ENCODE results near the gene GALNS. TPM values are rescaled to one million over a fixed set of nuclear protein-coding genes. Genes with fewer than 3 reads are reported as not detected.
A peak's percentile ranks its signal among the peaks of the same experiment; 100 is the strongest.
"Not testable (repeated sequence)": the region's sequence is repeated elsewhere in the genome, so short reads cannot be mapped to it uniquely, and the experiment has no call there.

Gene GALNS
- polyA plus RNA-seq, 3 donors = 25.2 to 28.3 (median 27.5) TPM

DNA sequence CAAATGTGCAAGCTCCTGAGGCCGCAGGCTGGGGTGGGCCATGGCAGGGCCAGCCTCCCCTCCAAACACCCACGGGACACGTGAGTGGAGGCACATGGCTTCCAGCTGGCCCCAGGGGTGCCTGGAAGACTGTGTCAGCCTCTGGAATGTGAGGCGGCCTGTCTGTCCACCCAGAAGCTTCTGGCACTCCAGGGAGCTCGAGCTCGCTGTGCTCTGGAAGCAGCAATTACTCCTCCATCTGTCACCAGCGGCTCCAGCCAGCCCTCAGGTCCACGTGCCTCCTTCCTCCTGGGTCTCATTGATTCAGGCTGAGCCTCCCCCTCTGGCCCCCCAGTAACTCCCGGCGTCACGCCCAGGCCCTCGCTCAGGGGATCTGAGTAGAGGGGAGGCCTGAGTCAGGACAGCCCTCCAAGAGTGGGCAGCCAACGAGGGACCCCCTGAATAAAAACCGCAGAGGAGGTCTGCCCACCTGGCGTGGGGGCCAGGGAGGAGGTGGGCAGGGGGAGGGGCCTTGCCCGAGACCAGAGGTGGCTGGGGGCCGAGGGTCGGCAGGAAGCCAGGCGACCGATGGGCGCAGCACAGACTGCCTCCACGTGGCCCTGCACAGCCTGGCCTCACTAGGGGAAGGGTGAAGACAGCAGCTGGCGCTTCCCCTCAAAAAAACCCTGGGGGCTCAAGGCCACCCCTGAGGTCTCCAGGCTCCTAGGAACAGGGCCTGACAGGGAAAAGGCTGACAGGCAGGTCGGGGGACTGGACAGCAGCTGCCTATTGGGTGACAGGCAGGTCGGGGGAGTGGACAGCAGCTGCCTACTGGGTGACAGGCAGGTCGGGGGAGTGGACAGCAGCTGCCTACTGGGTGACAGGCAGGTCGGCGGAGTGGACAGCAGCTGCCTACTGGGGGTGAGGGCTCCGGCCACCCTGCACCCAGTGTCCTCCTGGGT lies 83.6 kb downstream of the GALNS start:
- DNase-seq = no peak

DNA sequence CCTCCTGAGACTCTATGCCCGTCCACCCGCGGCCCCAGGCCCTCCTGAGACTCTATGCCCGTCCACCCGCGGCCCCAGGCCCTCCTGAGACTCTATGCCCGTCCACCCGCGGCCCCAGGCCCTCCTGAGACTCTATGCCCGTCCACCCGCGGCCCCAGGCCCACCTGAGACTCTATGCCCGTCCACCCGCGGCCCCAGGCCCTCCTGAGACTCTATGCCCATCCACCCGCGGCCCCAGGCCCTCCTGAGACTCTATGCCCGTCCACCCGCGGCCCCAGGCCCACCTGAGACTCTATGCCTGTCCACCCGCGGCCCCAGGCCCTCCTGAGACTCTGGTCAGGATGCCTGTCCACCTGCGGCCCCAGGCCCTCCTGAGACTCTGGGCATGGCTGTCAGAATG lies 85.0 kb downstream of the GALNS start:
- DNase-seq = not testable (repeated sequence)

DNA sequence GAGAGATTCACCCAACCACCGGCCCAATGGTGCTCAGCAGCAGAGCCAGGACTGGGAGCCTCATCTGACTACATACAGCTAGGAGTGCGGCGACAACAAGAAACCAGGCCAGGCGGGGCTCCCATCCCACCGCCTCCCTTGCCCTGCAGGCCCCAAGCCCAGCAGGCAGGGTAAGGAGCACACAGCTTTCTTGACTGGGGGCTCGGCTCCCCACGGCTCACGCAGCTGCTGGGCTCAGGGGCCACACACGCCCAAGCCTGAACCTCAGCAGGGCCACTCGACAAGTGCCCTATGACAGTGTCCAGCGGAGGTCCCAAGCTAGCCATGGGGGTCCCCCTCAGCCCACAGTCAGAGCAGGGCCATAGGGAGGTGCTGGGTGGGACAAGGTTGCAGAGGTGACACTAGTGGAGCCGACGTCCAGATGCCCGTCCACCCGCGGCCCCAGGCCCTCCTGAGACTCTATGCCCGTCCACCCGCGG lies 85.4 kb downstream of the GALNS start:
- DNase-seq = no peak

DNA sequence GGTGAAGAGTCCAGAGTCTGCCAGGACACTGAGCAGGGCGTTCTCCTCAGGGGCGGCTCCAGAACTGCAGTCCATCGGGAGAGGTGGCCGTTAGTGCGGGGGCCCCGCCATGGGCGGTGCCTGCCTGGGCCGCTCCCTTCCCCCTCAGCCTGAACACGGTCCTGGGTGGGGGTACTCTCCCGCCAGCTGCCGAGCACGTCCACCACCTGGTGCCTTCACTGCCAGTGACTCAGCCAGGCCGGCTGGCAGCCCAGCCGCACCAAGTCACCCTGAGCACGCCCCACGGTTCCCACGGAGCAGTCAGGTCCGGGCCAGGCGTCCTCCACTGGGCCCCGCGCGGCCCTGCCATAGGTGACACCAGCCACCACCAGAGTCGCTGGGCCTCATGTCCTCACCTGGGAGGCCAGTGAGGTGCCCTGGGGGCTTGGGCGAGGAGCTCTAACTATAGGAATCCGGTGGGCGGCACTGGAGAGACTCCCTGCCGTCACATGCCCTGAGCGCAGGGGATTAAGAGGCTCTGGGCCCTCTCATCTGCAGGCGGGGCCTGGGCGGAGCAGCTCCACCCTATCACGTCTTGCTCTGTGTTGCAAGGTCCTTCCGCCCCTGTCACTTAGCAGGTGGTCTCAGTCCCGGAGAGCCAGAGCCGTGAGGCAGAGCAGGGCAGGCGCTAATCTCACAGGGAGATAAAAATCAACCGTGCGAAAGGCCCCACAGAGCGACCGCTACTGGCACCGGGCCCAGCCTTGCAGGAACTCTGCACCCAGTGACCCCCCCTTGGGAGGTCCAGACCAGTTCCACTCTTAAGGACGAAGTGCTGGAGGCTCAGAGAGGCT lies 86.1 kb downstream of the GALNS start:
- DNase-seq = peak; percentile 85

DNA sequence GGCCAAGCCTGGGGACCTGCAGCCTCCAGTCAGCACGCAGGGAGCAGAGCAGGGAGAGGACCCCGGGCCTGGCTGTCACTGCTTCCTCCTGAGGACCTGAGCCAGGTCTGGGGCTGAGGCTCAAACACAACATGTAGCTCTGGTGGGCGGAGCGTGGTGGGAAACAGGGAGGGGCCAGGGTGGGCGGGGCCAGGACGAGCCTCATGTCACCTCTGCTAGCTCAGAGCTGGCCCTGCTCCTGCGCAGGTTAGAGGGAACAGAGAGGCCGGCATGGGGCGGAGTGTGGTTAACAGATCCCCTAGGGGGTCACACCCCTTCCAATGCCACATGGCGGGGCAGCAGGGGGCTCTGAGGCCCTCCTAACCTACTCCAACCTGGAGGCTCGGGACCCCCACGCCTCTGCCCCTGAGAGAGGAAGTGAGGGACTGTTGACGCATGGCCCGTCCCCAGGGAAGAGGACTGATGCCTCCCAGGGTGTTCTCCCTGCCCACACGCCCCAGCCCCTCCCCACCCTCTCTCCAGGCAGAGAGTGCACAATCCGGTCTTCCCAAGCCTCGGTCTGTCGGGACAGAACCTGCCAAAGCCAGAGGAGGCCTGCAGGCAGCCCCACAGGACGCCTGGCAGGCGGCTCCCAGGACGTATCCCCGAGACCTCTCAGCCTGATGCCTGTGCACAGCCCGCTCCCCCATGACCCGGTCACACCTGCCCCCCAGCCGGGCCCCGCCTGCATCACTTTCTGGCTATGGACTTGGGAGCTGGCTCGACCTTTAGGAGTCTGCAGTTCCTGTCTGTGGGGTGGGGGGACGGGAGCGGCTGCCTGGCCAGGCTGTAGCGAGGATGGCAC lies 86.9 kb downstream of the GALNS start:
- no peak for DNase-seq

DNA sequence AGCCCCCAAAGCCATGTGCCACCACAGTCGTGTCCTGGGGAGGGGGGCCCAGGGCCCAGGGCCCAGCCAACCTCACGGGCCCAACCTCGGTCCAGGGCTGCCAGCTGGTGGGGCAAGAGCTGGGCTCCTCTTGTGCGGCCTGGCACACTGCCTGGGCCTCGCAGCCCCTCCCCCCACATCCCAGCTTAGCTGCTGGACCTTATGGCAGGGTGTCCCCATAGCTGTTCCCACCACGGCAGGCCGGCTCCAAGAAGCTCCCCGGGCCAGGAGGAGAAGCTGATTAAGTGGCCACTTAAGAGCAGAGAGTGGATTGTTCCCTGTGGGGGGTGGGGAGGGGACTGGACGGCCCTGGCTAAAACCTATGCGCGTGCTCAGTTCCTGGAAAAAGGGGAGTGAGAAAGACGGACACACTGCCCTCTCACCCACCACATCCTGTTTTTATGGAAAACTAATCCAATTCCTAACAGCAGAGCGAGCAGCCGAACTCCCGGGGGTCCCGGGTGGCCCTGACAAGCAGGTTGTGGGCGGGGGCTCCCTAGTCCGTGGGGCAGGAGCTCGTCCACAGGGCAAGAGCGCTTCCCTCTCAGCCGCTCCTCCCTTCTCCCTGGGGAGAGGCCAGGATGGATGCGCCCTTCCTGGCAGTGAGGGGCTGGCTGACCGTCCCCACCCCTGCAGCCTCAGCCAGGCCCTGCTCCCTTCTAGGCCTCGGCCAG lies 88.5 kb downstream of the GALNS start:
- no peak for DNase-seq

DNA sequence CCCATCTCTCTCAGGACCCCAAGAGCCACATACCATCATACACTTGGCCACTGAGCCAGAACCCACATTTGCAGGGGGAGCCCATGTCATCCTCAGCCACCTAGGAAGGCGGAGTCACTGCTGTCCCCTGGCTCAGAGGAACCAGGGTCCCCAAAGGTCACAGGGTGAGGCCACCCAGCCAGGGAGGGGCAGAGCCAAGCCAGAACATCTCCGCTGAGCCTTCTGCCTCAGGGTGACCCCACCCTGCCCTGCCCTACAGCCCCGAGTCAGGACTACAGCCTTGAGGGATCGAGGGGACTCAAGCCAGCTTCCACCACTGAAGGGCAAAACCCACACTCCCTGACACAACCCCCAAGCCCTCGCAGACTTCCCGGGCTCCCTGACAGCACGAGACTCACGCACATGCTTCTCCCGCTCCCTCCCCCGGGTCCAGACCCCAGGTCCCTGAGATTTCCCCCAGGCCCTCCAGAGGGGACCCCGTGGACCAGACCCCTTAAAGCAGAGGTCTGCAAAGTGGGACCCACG lies 89.1 kb downstream of the GALNS start:
- DNase-seq = no peak

DNA sequence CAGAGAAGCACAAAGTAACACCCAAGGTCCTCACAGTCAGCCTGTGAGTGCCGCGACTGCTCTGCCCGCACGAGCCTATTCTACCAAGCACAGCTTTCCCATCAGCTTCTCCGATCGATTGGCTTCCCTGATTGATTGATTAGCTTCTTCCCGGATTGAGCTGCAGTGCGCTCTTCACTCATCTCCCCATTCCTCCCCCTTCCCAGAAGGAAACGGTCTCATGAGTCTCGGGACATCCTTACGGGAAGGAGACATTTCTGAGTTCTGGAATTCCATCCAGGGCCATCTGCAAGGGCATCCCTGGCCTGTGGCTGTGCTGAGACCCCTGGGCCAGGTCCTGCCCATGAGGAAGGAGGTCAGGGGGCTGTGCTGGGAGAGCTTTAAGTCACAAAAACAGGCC lies 89.8 kb downstream of the GALNS start:
- no peak for DNase-seq

DNA sequence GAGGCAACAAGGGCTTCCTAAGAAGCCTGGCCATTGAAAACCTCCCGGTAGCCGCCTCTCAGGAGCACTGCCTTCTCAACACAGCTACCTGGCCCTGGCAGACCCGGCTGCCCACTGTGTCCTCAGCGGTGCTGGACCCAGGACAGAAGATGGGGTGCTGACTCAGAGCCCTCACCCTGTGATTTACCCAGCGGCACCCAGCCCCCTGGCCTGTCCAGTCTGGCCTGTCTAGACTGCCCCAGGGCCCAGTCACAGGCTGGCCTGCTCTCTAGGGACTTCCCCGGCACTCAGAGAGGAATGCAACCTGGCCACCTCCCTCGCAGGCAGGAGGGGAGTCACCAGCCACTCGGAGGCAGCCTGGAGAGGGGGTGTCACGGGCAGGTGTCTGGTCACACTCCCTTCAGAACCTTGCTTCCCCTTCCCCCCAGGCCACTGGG lies 91.8 kb downstream of the GALNS start:
- no peak for DNase-seq

DNA sequence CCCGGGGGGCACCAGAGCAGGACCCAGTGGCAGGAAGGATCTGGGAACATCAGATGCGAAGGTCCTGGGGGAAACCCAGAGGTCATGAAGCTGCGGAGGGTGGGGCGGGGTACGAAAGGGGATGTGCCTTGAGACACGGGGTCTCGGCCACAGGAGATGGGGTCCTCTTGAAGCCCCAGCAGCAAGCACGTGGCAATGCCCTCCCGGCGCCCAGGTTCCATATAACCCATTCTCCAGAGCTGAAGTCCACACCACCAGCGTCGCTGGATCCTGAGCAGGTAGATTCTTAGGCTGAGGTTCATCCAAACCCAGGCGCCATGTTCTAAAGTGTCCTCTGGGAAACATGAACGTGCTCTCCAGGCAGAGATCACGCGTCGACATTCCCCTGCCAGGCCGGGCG lies 92.7 kb downstream of the GALNS start:
- DNase-seq = no peak

Other genes starting within 250 kb of the GALNS start
- gene IL17C, start 218.4 kb downstream of the GALNS start, polyA plus RNA-seq (ENCODE audit: insufficient read length in 3 of 3) = under 1 TPM in 1 of 3 donors, not detected in 2; 0.10 TPM
- gene CYBA, start 205.9 kb downstream of the GALNS start, polyA plus RNA-seq (ENCODE audit: insufficient read length in 3 of 3) = 100 to 1,000 TPM; 155 to 194 (median 158) TPM
- 10 to 100 TPM; 41.0 to 49.1 (median 41.4) TPM for gene MVD, start 193.9 kb downstream of the GALNS start, polyA plus RNA-seq (ENCODE audit: insufficient read length in 3 of 3)
- 1 to 10 TPM in 2 of 3 donors, under 1 TPM in 1; 0.87 to 1.4 (median 1.2) TPM for gene SNAI3, start 170.4 kb downstream of the GALNS start, polyA plus RNA-seq (ENCODE audit: insufficient read length in 3 of 3)
- 10 to 100 TPM; 20.5 to 22.2 (median 20.7) TPM for gene RNF166, start 150.5 kb downstream of the GALNS start, polyA plus RNA-seq (ENCODE audit: insufficient read length in 3 of 3)
- gene CTU2, start 150.4 kb downstream of the GALNS start, polyA plus RNA-seq (ENCODE audit: insufficient read length in 3 of 3) = 10 to 100 TPM; 10.8 to 19.5 (median 16.0) TPM
- gene PIEZO1, start 71.7 kb downstream of the GALNS start, polyA plus RNA-seq (ENCODE audit: insufficient read length in 3 of 3) = 10 to 100 TPM; 44.6 to 59.0 (median 46.4) TPM
- gene CDT1, start 53.2 kb downstream of the GALNS start, polyA plus RNA-seq (ENCODE audit: insufficient read length in 3 of 3) = 10 to 100 TPM; 16.6 to 23.1 (median 22.1) TPM
- gene APRT, start 45.0 kb downstream of the GALNS start, polyA plus RNA-seq (ENCODE audit: insufficient read length in 3 of 3) = 100 to 1,000 TPM; 106 to 129 (median 121) TPM
- gene TRAPPC2L, start 180 bp upstream of the GALNS start, polyA plus RNA-seq (ENCODE audit: insufficient read length in 3 of 3) = 10 to 100 TPM; 64.7 to 89.2 (median 78.6) TPM
- not detected for gene PABPN1L, start 9.7 kb upstream of the GALNS start, polyA plus RNA-seq (ENCODE audit: insufficient read length in 3 of 3)
- 1 to 10 TPM; 3.1 to 3.6 (median 3.5) TPM for gene CBFA2T3, start 120.3 kb upstream of the GALNS start, polyA plus RNA-seq (ENCODE audit: insufficient read length in 3 of 3)
- 10 to 100 TPM; 28.5 to 43.3 (median 37.1) TPM for gene ACSF3, start 236.9 kb upstream of the GALNS start, polyA plus RNA-seq (ENCODE audit: insufficient read length in 3 of 3)

Measured in renal pelvis (tissue), 4 donors.